SK-N-MC (cell line): ENCODE measurements around the gene IGFN1.

Source experiments
- DNase-seq: peaks from one replicate; pipeline ENCODE4 v3.0.0-alpha.2; 2011; ENCODE audit warnings: low read depth, low spot score
- H3K27ac ChIP-seq: fragments of 200-600 bp; sonication (generic); 2 replicates; pipeline ENCODE4 v1.5.1; 2016; ENCODE audit warnings: mixed run types
- H3K36me3 ChIP-seq: fragments of 200-600 bp; sonication (generic); 2 replicates; pipeline ENCODE4 v1.6.1; 2017; ENCODE audit warnings: antibody characterized with exemption, low read length, mixed read lengths; ENCODE audit not compliant: insufficient read depth
- H3K4me3 ChIP-seq: fragments of 200-600 bp; sonication (generic); 2 replicates; pipeline ENCODE4 v1.5.1; 2016
- H3K9ac ChIP-seq: fragments of 200-600 bp; sonication (generic); 2 replicates; pipeline ENCODE4 v1.8.0; 2017; ENCODE audit warnings: mixed run types, mixed read lengths; ENCODE audit not compliant: insufficient read length
- H3K9me3 ChIP-seq: fragments of 200-600 bp; sonication (generic); 2 replicates; pipeline ENCODE4 v1.6.1; 2017; ENCODE audit warnings: low read depth, mild to moderate bottlenecking, antibody characterized with exemption, low read length, moderate library complexity, mixed read lengths
- EZH2 ChIP-seq: fragments of 200-600 bp; sonication (generic); IDR thresholded peaks from one replicate; pipeline ENCODE4 v1.6.1; 2017; ENCODE audit warnings: antibody characterized with exemption
- FOXP2 ChIP-seq: optimal IDR thresholded peaks from 2 replicates; pipeline ENCODE3; 2011; ENCODE audit warnings: mild to moderate bottlenecking, moderate library complexity; ENCODE audit not compliant: insufficient read depth; ENCODE audit errors: extremely low read length, control extremely low read depth
- POLR2AphosphoS5 ChIP-seq: IDR thresholded peaks from 2 replicates; pipeline ENCODE4 v1.6.1; 2012; ENCODE audit warnings: mild to moderate bottlenecking, low read depth, low read length, borderline replicate concordance

The IGFN1 gene

GRCh38 chr1:201222125-201222524, 31.5 kb downstream of the IGFN1 start:
- H3K27ac ChIP-seq, result no peak overlapping the region
- H3K9ac ChIP-seq, result no peak overlapping the region
- H3K36me3 ChIP-seq, result no peaks in the 10 kb centered on the region
- H3K9me3 ChIP-seq, result no peaks in the 10 kb centered on the region
- TF ChIP-seq POLR2AphosphoS5 (no peak), FOXP2 (no peak)
- no peak overlapping the region for H3K4me3 ChIP-seq
- DNase-seq, result no peak

DNA sequence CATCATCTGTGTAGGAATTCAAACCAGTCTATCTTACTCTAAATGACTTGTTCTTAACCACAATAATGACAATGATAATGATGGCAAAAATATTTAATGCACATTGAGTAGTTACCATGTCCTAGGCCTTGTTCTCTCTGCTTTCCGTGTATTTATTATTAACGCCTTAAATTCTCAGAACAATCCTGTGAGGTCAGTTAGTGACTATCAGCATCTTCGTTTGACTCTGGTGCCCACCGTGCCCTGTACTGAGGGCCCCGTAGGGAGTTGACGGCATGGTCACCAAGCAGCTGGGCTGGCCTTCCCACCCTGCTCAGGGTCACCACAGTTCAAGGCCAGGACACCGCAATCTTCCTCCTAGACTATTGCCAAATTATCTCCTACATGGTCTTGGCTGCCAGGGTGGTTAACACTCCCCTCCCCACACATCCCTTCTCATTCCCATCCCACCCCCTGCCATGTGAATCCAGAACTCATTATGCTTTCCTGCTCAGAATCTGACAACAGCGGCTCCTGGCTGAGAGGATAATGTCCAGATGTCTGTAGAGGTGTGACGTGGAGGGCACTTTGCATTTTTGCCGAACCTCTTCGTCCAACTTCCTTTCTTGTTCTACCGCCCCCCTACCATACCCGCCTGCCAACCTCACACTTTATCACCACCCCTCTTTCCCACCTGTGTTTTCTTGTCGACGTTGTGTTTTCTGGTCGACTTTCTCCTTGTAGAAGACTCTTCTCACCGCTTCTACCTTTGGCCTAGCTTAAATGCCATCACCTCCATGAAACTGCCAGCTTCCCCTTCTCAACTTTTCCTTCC, 33.4 kb downstream of the IGFN1 start:
- no peaks in the 10 kb centered on the region for H3K9me3 ChIP-seq
- no peak overlapping the region for H3K27ac ChIP-seq
- DNase-seq, result no peak
- no peak overlapping the region for H3K9ac ChIP-seq
- no peak overlapping the region for H3K4me3 ChIP-seq
- H3K36me3 ChIP-seq, result no peaks in the 10 kb centered on the region
- TF ChIP-seq FOXP2 (no peak), EZH2 (no peak), POLR2AphosphoS5 (no peak)

DNA sequence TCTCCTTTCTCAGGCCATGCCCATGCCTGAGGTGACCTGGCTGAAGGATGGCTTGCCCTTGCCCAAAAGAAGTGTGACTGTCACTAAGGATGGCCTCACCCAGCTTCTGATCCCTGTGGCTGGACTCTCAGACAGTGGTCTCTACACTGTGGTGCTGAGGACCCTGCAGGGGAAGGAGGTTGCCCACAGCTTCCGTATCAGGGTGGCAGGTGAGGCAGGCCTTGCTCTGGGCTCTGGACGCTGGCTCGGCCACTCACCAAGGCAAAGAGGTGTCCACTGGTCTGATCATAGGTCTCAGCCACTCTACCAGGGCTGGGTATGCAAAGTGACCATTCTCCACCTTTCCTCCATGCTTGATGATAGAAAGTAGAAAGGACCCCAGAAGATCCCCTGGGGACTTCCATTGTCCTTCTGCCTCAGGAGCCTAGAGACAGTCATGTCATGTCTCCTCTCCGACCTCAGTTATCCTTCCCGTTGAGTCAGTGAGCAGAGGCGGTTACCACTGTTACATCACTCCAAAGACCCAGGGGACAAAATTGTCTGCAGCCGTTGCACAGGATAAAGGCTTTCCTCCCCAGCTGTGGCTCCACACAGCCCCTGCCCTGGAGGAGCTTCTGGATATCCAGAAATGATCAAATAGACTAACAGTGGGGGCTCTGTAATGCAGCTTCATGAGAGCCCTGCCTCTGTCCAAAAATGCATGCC, 34.2 kb downstream of the IGFN1 start:
- DNase-seq, result no peak
- Histone ChIP-seq H3K36me3 (no peaks in the 10 kb centered on the region), H3K9me3 (no peaks in the 10 kb centered on the region), H3K4me3 (no peak overlapping the region), H3K27ac (no peak overlapping the region), H3K9ac (no peak overlapping the region)
- TF ChIP-seq POLR2AphosphoS5 (no peak), FOXP2 (no peak), EZH2 (no peak)

DNA sequence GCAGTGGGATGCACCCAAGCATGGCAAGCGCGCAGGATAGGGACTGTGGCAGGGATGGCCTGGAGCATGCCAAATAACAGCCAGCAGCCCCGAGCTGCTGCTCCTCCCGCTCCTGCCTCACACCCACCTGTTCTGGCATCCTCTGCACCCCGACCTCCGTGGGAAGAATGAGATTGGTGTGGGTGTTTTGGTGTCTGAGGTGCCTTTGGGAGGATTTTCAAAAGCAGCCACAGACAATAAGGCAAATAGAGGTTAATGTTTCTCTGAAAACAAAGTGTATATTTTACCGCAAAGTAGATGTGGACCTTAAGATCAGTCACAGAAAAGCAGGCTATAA, 35.5 kb downstream of the IGFN1 start:
- TF ChIP-seq FOXP2, result no peak
- TF ChIP-seq EZH2, result no peak
- TF ChIP-seq POLR2AphosphoS5, result no peak
- Histone ChIP-seq H3K4me3 (no peak overlapping the region), H3K36me3 (no peaks in the 10 kb centered on the region), H3K9ac (no peak overlapping the region), H3K9me3 (no peaks in the 10 kb centered on the region), H3K27ac (no peak overlapping the region)
- no peak for DNase-seq

DNA sequence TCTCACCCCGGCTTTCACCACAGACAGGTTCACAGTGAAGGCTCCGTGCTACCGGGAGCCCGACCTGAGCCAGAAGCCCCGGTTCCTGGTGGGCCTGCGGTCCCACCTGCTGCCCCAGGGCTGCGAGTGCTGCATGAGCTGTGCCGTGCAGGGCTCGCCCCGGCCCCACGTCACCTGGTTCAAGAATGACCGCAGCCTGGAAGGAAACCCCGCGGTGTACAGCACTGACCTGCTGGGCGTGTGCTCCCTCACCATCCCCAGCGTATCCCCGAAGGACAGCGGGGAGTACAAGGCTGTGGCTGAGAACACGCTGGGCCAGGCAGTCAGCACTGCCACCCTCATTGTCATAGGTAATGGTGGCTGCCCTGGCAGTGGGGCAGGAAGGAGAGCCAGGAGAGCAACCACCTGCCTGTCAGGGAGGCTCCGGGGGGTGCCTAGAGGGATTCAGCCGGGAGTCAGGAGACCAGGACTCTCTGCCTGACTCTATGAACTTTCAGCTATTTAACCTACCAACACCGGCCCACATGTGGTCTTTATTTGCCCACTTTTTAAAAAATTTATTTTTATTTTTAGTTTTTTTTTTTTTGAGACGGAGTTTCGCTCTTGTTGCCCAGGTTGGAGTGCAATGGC, 36.4 kb downstream of the IGFN1 start:
- no peak for DNase-seq
- no peaks in the 10 kb centered on the region for H3K36me3 ChIP-seq
- no peak overlapping the region for H3K9ac ChIP-seq
- no peak for TF ChIP-seq EZH2
- H3K27ac ChIP-seq, result no peak overlapping the region
- no peak overlapping the region for H3K4me3 ChIP-seq
- no peaks in the 10 kb centered on the region for H3K9me3 ChIP-seq

- TF ChIP-seq POLR2AphosphoS5, result no peak
- TF ChIP-seq FOXP2, result no peak
- no peak for TF ChIP-seq EZH2
- no peak overlapping the region for H3K4me3 ChIP-seq
- DNase-seq, result no peak
- H3K9me3 ChIP-seq, result no peaks in the 10 kb centered on the region
- no peak overlapping the region for H3K27ac ChIP-seq
- H3K9ac ChIP-seq, result no peak overlapping the region
- no peaks in the 10 kb centered on the region for H3K36me3 ChIP-seq
These were observed 37.7 kb downstream of the IGFN1 start for GRCh38 chr1:201228011-201228983.

GRCh38 chr1:201229095-201229494, 38.5 kb downstream of the IGFN1 start:
- Histone ChIP-seq H3K27ac (no peak overlapping the region), H3K36me3 (no peaks in the 10 kb centered on the region), H3K9ac (no peak overlapping the region), H3K4me3 (no peak overlapping the region), H3K9me3 (no peaks in the 10 kb centered on the region)
- TF ChIP-seq POLR2AphosphoS5 (no peak), FOXP2 (no peak), EZH2 (no peak)
- DNase-seq, result no peak

DNA sequence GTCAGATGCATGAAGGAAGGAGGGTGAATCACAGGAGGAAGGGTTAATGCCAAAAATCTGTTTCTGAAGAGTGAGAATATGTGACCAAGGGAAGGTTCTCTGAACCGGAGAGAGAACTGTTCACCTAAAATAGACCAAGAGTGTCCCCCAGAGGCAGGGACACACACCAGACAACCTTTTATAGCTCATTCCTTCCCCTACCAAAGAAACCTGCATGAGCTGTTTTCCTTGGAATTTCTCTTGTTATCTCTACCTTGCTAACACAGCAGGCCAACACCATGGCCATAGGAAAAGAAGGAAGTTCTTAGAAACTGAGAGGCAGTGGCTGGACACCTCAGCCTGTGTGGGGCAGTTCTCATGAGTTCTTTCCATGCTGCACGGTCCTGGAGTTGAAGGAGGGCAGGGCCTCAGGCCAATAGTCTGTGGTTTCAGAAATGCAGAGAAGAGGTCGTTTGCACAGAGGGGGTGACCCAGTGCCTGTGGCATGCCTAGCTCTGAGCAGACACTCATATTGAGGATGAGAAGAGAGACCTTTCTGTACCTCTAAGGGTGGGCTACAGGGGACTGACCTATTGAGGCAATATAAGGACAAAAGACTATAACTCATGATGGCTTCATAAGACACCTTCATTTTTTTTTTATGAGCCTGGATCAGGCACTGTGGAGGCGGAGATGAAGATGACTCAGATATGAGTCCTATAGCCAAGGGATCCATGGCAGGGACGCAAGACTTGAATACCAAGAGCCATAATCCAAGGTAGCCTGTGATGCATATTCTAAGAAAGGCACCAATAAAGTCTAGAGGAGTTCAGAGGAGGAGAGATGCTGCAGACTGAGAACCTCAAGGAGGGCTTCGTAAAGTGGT, 39.4 kb downstream of the IGFN1 start:
- H3K9ac ChIP-seq, result no peak overlapping the region
- H3K36me3 ChIP-seq, result no peaks in the 10 kb centered on the region
- no peak overlapping the region for H3K4me3 ChIP-seq
- TF ChIP-seq EZH2 (no peak), FOXP2 (no peak), POLR2AphosphoS5 (no peak)
- no peak for DNase-seq
- no peak overlapping the region for H3K27ac ChIP-seq
- H3K9me3 ChIP-seq, result no peaks in the 10 kb centered on the region
